Activated CD4-positive, alpha-beta T cell treated with anti-CD3 and anti-CD28 coated beads for 24 hours (primary cell): Measurements from ENCODE around the gene SUPT3H.
"Not testable (repeated sequence)": the region's sequence is repeated elsewhere in the genome, so short reads cannot be mapped to it uniquely, and the experiment has no call there.

Source experiments
- DNase-seq, 2 donors: peaks; one replicate each; pipeline ENCODE4 v3.0.0-alpha.2; 2020; ENCODE audit warnings: low read depth in 2 of 2

Gene SUPT3H

DNA sequence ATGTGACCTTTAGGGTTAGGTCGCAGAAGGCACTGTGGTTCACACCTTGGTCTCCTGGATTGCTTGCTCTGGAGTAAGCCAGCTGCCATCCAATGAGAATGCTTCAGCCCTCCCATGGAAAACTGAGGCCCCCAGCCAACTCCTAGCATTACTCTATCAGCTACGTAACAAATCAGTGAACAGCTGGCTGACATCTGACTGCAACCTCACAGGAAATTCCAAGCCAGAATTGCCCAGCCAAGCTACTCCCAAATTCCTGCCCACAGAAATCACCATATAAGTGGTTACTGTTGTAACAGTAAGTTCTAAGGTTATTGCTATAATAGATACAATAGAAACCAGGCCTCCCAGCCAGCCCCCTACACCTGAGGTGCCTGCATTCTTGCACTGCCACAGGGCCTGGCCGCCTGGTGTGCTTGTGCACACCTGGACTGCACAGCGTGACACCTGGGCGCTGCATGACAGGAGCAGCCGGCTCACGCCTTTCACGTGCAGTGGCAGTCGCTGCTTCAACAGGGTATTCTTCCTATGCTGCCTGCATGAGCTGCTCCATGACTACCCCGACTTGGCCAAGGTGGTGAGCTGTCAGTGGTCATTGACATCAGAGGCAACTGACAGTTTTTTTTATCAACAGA is 479.3 kb downstream of the SUPT3H start:
- DNase-seq = no peak

GRCh38 chr6:44897316-44897715 is 480.4 kb downstream of the SUPT3H start:
- DNase-seq = no peak

DNA sequence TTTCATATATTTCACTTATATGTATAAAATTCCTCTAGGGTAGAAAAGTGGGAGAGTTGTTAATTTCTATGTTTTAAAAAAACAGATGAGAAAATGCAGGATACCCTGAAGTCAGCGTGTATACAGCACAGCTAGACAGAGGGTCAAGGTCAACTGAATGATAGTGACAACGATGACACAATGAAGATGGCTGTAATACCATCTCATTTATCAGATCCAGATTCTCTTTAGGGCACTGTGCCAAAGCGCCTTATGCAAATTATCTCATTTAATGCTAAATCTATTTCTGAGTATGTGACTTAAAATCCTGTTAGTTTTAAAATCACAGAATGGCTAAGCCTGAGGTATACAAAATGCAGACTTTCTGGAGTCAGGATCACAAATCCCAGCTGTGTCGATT is 481.0 kb downstream of the SUPT3H start:
- DNase-seq = no peak

DNA sequence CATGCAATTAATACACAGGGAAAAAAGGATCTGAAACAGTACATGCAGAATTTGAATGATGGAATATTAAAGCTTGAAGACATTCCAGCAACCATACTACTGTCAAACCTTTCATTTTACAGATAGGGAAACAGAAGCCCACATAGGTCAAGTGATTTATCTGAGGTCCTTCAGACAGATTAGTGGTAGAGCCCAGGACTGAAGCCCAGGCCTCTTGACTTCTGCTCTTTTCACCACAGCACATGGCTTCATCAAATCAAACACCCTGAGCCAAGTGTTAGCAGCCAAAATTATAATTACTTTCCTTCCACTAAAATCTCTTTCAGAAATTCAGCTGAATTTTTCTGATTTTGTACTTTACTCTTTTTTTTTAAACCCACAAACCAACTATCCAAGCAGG is 485.2 kb downstream of the SUPT3H start:
- no peak for DNase-seq

DNA sequence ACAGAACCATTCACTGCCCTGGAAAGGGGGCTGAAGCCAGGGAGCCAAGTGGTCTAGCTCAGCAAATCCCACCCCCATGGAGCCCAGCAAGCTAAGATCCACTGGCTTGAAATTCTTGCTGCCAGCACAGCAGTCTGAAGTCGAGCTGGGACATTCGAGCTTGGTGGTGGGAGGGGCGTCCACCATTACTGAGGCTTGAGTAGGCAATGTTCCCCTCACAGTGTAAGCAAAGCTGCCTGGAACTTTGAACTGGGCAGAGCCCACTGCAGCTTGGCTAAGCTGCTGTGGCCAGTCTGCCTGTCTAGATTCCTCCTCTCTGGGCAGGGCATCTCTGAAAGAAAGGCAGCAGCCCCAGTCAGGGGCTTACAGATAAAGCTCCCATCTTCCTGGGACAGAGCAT is 498.7 kb downstream of the SUPT3H start:
- not testable (repeated sequence) for DNase-seq

- not testable (repeated sequence) for DNase-seq
Observed at GRCh38 chr6:44876638-44877037, 501.1 kb downstream of the SUPT3H start.

- DNase-seq = no peak
Observed at GRCh38 chr6:44869321-44869897, 508.3 kb downstream of the SUPT3H start.

GRCh38 chr6:44868910-44869309 is 508.8 kb downstream of the SUPT3H start:
- no peak for DNase-seq

GRCh38 chr6:44868335-44868668 is 509.4 kb downstream of the SUPT3H start:
- DNase-seq = no peak

DNA sequence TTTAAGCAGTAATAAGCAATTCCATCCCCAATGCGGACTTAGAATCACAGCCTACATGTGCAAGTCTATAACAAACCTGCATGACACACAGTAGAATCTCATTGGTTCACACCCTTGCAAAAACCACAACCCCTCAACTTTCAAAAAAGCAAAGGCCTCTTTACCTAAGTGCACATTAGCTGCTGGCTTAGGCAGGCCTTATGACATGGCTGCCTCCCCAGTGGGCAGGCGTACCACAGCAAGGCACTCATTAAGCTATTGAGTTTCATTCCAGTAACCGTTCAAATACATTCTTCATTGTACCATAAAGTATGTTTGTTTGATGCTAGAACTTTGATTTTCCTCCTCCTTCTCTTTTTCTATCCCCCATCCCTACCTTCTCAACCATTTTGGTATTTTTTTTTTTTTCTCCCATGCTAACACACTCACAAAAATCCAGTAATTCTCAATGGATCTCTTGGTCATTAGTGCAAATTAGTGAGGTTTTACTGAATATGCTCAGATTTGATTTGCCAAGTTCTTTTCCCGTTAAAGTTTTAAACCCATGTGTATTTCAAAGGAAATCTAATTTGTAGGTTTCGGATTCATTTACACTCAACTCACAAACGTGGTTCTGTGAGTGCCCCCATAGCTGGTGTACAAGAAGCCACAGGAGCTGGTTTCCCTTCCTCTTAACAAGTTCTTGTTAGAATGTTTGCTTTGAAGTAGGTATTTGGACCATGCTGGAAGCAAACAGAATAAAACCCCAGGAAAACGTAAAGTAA is 510.0 kb downstream of the SUPT3H start:
- DNase-seq = no peak

DNA sequence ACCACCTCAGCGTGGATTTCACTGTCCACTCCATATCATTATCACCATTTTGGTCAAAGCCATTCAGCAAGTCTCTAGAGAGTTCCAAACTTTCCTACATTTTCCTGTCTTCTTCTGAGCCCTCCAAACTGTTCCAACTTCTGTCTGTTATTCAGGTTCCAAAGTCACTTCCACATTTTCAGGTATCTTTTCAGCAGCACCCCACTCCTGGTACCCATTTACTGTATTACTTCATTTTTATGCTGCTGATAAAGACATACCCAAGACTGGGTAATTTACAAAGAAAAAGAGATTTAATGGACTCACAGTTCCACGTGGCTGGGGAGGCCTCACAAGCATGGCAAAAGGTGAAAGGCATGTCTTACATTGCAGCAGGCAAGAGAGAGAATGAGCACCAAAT is 512.5 kb downstream of the SUPT3H start:
- DNase-seq = not testable (repeated sequence)

GRCh38 chr6:44859901-44860410 is 517.8 kb downstream of the SUPT3H start:
- DNase-seq = no peak

- DNase-seq = no peak
Observed at GRCh38 chr6:44858998-44859397, 518.7 kb downstream of the SUPT3H start.

DNA sequence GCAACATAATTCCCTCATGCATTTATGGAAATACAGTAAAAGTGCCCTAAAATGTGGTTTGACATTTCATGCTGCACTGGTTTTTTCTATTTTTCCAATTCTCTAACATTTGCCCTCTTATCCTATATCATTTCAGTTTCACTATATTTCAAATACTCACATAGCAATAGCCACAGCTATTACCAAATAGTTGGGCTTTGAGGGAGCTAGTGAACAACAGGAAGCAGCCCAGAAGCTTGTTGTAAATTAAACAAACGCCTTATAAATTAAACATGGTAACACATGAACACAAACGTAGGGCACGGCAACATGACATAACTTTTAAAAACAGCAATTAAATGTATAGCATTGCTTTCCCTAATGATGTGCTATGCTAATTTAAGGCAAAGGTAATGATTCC is 521.3 kb downstream of the SUPT3H start:
- no peak for DNase-seq

DNA sequence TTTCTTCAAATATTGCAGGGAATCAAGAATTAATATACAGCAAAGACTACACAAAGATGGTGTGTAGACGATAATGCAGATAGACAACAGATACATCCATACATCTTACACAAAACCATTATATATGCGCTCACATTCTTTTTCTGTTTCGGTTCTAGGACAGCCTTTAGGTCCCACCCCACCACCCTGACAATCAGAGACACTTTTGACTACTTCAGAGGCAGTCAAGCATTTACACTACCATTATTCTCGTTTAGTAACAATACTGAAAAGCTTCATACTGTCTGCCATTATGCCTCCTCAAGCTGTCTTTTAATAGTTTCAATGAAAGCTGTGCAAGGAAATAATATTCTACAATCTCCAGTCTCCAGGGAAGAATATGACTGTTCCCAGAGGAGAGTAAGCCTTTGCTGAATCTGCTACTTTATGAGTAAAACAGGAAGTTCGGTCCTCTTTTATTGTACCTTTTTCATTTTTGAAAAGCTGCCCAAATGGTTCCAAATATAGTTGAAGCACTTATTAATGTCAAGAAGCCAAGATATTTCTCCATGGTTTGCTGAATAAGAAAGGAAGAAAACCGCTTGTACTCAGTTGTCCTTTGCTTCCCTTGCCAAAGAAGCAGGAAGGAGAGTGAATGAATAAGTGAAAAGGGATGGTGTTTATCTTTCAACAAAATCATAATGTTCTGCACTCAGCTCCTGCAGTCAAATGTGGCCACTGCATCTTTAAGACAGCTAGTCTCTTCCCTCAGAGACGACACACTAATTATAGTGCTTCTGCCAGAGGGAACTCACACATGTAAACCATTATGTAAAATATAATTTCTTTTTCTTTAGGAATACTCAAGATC is 521.9 kb downstream of the SUPT3H start:
- DNase-seq = no peak

GRCh38 chr6:44854712-44855443 is 522.9 kb downstream of the SUPT3H start:
- no peak for DNase-seq

- DNase-seq = no peak
Observed at GRCh38 chr6:44851176-44851575, 526.6 kb downstream of the SUPT3H start.

- DNase-seq = no peak
Observed at GRCh38 chr6:44850312-44850711, 527.4 kb downstream of the SUPT3H start.

DNA sequence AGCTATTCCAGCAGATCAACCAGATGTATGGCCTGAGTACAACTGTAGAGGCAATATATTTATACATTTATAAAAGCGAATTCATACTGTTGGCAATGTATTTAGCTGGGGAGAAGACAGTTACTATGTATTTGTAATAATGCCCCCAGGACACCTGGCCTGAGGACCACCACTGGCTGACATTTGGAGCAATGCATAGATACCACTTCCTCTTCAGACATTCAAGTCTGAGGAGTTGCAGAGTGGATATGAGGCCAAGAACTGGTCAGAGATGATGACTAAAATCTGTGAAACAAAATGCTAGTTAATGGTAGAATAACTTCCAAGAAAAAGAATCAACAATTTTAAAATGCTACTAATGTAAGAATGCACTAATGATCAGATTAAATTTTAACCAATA is 527.9 kb downstream of the SUPT3H start:
- no peak for DNase-seq

DNA sequence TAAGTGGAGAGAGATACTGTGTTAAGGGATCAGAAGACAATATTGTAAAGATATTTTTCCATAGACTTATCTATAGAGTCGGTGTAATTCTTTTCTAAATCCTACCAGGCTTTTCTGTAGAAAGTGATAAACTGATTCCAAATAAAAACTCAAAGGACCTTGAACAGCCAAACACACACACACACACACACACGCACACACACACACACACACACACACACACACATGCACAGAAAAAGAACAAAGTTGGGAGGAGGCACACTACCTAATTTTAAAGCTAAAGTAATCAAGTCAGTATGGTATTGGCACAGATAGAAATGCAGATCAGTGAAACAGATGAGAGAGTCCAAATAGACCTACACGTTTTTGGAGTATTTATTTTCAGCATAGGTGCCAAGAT is 534.0 kb downstream of the SUPT3H start:
- no peak for DNase-seq

DNA sequence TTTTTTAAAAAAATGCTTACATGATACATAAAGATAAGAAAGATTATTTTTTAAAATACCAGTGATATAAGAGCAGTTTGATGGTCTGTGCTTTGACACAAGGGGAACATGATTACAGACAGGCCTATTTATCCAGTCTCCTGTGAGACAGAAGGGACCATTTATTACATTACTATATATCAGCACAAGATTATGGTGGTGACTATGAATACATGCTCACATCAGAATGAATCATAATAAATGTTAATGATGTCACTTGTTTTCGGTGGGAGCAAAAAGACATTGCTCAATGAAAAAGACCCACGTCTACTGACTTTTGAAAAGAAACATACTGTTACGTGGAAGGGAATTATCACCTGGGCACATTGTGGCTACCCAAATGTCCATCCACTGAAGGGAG is 535.1 kb downstream of the SUPT3H start:
- no peak for DNase-seq

- no peak for DNase-seq
Observed at GRCh38 chr6:44841829-44842228, 535.9 kb downstream of the SUPT3H start.
